Stomach (tissue), 19 donors: Measurements from ENCODE around the gene AFF1. TPM values are rescaled to one million over a fixed set of nuclear protein-coding genes. Genes with fewer than 3 reads are reported as not detected.

Source experiments
- DNase-seq, 2 donors: peaks; one replicate each; pipeline versions ENCODE4 v3.0.0 to v3.0.0-alpha.2; 2013 to 2019
- H3K27ac ChIP-seq, 5 donors: fragments of 200-600 bp in 4 of 5; sonication (generic) in 4 of 5; one replicate each; pipeline ENCODE4 v1.5.1; 2013 to 2019; ENCODE audit warnings: mild to moderate bottlenecking in 1 of 5, moderate library complexity in 1 of 5
- H3K27me3 ChIP-seq, 3 donors: fragments of 200-600 bp; sonication (generic); one replicate each; pipeline ENCODE4 v1.5.1; 2017 to 2019; ENCODE audit warnings: mixed run types in 1 of 3
- H3K36me3 ChIP-seq, 4 donors: fragments of 200-600 bp; sonication (generic); 1 replicate in 3 of 4; 2 replicates in 1 of 4; pipeline ENCODE4 v1.5.1; 2016 to 2019
- H3K4me1 ChIP-seq, 4 donors: fragments of 200-600 bp; sonication (generic); one replicate each; pipeline ENCODE4 v1.5.1; 2016 to 2019
- H3K4me3 ChIP-seq, 4 donors: fragments of 200-600 bp; sonication (generic) in 3 of 4; one replicate each; pipeline ENCODE4 v1.5.1; 2016 to 2019; ENCODE audit warnings: mild to moderate bottlenecking in 1 of 4
- H3K9me3 ChIP-seq, 4 donors: fragments of 200-600 bp; sonication (generic); one replicate each; pipeline ENCODE4 v1.5.1; 2016 to 2019
- EP300 ChIP-seq: sonication (generic); formaldehyde crosslinking; IDR thresholded peaks from one replicate; pipeline ENCODE4 v1.6.1; 2017; ENCODE audit warnings: antibody characterized with exemption
- POLR2A ChIP-seq, 4 donors: fragments of 450-650 bp; IDR thresholded peaks; one replicate each; pipeline ENCODE4 v1.6.1; 2016; ENCODE audit warnings: antibody characterized with exemption in 4 of 4, control low read depth in 2 of 4, mild to moderate bottlenecking in 1 of 4, moderate library complexity in 1 of 4
- POLR2AphosphoS5 ChIP-seq, 3 donors: sonication (generic); formaldehyde crosslinking; IDR thresholded peaks; one replicate each; pipeline ENCODE4 v1.6.1; 2016; ENCODE audit warnings: antibody characterized with exemption in 3 of 3
- WGBS, 5 donors: extraction: QIAGEN DNeasy Blood & Tissue Kit in 3 of 5; methylation state at CpG; one replicate each; pipeline versions ENCODE4 v1.1.5 to v1.1.7; 2013 to 2018; 5-methylcytosine and 5-hydroxymethylcytosine counted together
- intact Hi-C: fragments of 100-400 bp; cut with DNase I; formaldehyde crosslinking; loops from one replicate; pipeline ENCODE4 v1.15.1; 2023; ENCODE audit warnings: low total_unique reads
- long read RNA-seq, 10 donors: transcript quantifications; one replicate each; lab custom pipeline, GENCODE V29; 2026
- polyA plus RNA-seq, 3 donors: library from polyadenylated mRNA; stranded (reverse); fragments of 200-250 nt; gene quantifications; one replicate each; pipeline ENCODE4 v1.2.3, GENCODE V29; 2013
- total RNA-seq, 5 donors: library from RNA; depleted of rRNA; stranded (reverse); fragments of >200 nt; gene quantifications; one replicate each; pipeline versions ENCODE4 v1.1.0 to v1.2.3, GENCODE V29; 2014 to 2016
- TF ChIP-seq, protein P1 (sequence below), 7 experiments: fragments of 450-650 bp in 4 of 7; fragments of 200-600 bp in 3 of 7; sonication (generic) in 3 of 7; IDR thresholded peaks; one replicate each; pipeline ENCODE4 v1.5.1; 2016 to 2019; ENCODE audit warnings: antibody characterized with exemption in 7 of 7, control low read depth in 2 of 7, mild to moderate bottlenecking in 1 of 7
- donor health status: healthy with polysubstance abuse.
- donor health status: Bipolar disorder and iron deficiency.
- donor health status: healthy.

The AFF1 gene
- total RNA-seq (100 to 1,000 TPM in 1 of 5 donors, 10 to 100 TPM in 4; 57.5 to 177 (median 78.5) TPM), polyA plus RNA-seq (10 to 100 TPM in 1 of 3 donors, 1 to 10 TPM in 2; 6.9 to 10.7 (median 7.1) TPM)
- long read RNA-seq, donor 1: 0 reads
- long read RNA-seq, donor 2, partial matches to known transcripts: 0 of 1 reads
- long read RNA-seq, donor 2, other reads (novel, unspliced or antisense): 0 of 1 reads
- long read RNA-seq, donor 3, partial matches to known transcripts: 0 of 1 reads
- long read RNA-seq, donor 3, other reads (novel, unspliced or antisense): 0 of 1 reads
- long read RNA-seq, donor 4: 0 reads
- long read RNA-seq, donor 5: 0 reads
- long read RNA-seq, donor 6: 0 reads
- long read RNA-seq, donor 7: 0 reads
- long read RNA-seq, donor 8: 0 reads
- long read RNA-seq, donor 9, partial matches to known transcripts: 8 of 8 reads
- long read RNA-seq, donor 9, other reads (novel, unspliced or antisense): 0 of 8 reads
- long read RNA-seq, donor 10: 0 reads

DNA sequence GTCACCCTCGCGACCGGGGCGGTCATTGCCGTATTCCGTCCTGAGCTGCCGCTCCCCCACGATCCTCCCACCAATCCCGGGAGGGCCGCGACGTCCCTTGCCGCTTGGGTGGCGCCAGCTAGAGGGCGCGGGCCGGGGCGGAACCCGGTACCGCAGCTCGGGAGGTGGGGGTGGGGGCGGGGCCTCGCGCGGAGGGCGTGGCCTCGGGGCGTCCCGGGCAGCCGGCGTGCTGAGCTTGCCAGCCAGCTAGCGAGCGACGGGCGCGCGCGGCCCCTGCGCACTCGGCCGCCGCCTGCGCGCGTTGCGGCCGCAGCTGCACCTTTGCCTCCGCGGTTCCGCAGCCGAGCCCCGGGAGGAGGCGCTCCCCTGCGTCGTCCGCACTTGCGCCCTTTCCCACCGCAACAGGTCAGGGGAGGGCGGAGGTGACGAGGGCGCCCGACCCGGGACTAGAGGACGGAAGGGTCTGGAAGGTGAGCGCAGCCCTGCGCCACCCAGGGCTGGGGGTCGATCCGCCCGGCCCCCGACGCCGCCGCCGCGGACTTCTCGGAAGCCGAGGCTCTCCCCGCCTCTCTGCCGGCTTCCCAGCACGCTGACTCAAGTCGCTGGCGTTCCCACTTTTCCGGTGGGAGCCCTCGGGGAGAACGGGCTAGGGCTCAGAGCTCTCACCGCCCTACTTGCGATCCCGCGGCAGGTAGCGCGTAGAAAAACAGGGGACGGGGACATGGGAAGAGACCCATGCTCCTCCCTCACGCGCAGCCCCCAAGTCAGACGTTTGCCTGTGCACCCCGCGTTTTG lies at the start of gene AFF1:
TSS of gene AFF1 (plus strand) at position 241 of the 795 bp plus-strand sequence. CDS start 13,523 bp downstream, outside the sequence.
- Histone ChIP-seq H3K27me3 (no peaks in the 10 kb centered on the region), H3K4me1 (peaks cover 20 to 58% (median 43%) of the 10 kb centered on the region in 4 donors), H3K36me3 (peaks cover 0 to 18% (median 14%) of the 10 kb centered on the region in 4 donors), H3K4me3 (peak within 1 kb of the TSS; percentile 80 to 88 (median 84)), H3K9me3 (no peaks in the 10 kb centered on the region), H3K27ac (peak within 1 kb of the TSS; percentile 97 to 100 (median 98))
- intact Hi-C loops: no loop called here
- TF ChIP-seq POLR2A (IDR thresholded peaks at IDR 0.05): no peak
- no peak for TF ChIP-seq EP300
- TF ChIP-seq POLR2AphosphoS5 (IDR thresholded peaks at IDR 0.05): peak; percentile 71 to 94 (median 93)
- TF ChIP-seq, protein P1, sequence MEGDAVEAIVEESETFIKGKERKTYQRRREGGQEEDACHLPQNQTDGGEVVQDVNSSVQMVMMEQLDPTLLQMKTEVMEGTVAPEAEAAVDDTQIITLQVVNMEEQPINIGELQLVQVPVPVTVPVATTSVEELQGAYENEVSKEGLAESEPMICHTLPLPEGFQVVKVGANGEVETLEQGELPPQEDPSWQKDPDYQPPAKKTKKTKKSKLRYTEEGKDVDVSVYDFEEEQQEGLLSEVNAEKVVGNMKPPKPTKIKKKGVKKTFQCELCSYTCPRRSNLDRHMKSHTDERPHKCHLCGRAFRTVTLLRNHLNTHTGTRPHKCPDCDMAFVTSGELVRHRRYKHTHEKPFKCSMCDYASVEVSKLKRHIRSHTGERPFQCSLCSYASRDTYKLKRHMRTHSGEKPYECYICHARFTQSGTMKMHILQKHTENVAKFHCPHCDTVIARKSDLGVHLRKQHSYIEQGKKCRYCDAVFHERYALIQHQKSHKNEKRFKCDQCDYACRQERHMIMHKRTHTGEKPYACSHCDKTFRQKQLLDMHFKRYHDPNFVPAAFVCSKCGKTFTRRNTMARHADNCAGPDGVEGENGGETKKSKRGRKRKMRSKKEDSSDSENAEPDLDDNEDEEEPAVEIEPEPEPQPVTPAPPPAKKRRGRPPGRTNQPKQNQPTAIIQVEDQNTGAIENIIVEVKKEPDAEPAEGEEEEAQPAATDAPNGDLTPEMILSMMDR (IDR thresholded peaks at IDR 0.05): peak in 4 of 7 experiments; percentile 54 to 74 (median 61)
- peak; percentile 94 to 99 for DNase-seq
- WGBS, 5 donors: 0 to 1% (median 0%) methylated on average over 23 to 97 of the region's 97 CpGs

GRCh38 chr4:86890790-86891189 lies 44.0 kb upstream of the AFF1 start:
- H3K27ac ChIP-seq: no peak overlapping the region

GRCh38 chr4:86891762-86892635 lies 42.8 kb upstream of the AFF1 start, which contains the start of gene C4orf36:
C4orf36 (minus strand) TSS chr4:86892422; CDS start chr4:86891520, 902 bp downstream.
- H3K27ac ChIP-seq: peak within 1 kb of the TSS; percentile 63 to 85 (median 77)
- no peaks in the 10 kb centered on the region for H3K9me3 ChIP-seq
- H3K27me3 ChIP-seq: peaks cover 0 to 6% (median 0%) of the 10 kb centered on the region in 3 donors
- intact Hi-C loops: no loop called here
- no peak for TF ChIP-seq EP300
- peak in 2 of 3 donors; percentile 19 to 25 for TF ChIP-seq POLR2AphosphoS5 (IDR thresholded peaks at IDR 0.05)
- H3K4me1 ChIP-seq: peaks cover 0 to 23% (median 17%) of the 10 kb centered on the region in 4 donors
- H3K4me3 ChIP-seq: peak within 1 kb of the TSS; percentile 68 to 82 (median 78)
- DNase-seq: peak; percentile 79 to 87
- H3K36me3 ChIP-seq: no peaks in the 10 kb centered on the region
- 1 to 3% (median 1%) methylated on average over 29 to 84 of the region's 84 CpGs for WGBS, 5 donors

More at GRCh38 chr4:86890790-86891189, 44.0 kb upstream of the AFF1 start:
- peaks cover 0 to 6% (median 0%) of the 10 kb centered on the region in 3 donors for H3K27me3 ChIP-seq
- H3K9me3 ChIP-seq: no peaks in the 10 kb centered on the region
- H3K4me1 ChIP-seq: peaks cover 0 to 23% (median 17%) of the 10 kb centered on the region in 4 donors
- no peak overlapping the region for H3K4me3 ChIP-seq
- DNase-seq: no peak
- 49 to 64% (median 55%) methylated on average over 7 of the region's 7 CpGs for WGBS, 5 donors
- intact Hi-C loops: no loop called here
- H3K36me3 ChIP-seq: no peaks in the 10 kb centered on the region
- no peak for TF ChIP-seq EP300
- TF ChIP-seq, protein P1 (IDR thresholded peaks at IDR 0.05): no peak
- no peak for TF ChIP-seq POLR2A (IDR thresholded peaks at IDR 0.05)
- no peak for TF ChIP-seq POLR2AphosphoS5 (IDR thresholded peaks at IDR 0.05)

- no peak for DNase-seq
- H3K27me3 ChIP-seq: peaks cover 0 to 6% (median 0%) of the 10 kb centered on the region in 3 donors
- peaks cover 0 to 23% (median 17%) of the 10 kb centered on the region in 4 donors for H3K4me1 ChIP-seq
- peak overlapping the region; percentile 63 to 85 (median 77) for H3K27ac ChIP-seq
- H3K4me3 ChIP-seq: peak overlapping the region; percentile 68 to 82 (median 78)
- intact Hi-C loops: no loop called here
- H3K9me3 ChIP-seq: no peaks in the 10 kb centered on the region
- WGBS, 5 donors: 6 to 18% (median 8%) methylated on average over 11 to 13 of the region's 13 CpGs
- TF ChIP-seq, protein P1 (IDR thresholded peaks at IDR 0.05): no peak
- TF ChIP-seq POLR2AphosphoS5 (IDR thresholded peaks at IDR 0.05) (no peak), POLR2A (IDR thresholded peaks at IDR 0.05) (no peak), EP300 (no peak)
- H3K36me3 ChIP-seq: no peaks in the 10 kb centered on the region
These were observed 42.2 kb upstream of the AFF1 start for GRCh38 chr4:86892636-86892960.
